Brain pericyte (primary cell): ENCODE data around the gene KRTAP5-8.
"Not testable (repeated sequence)": the region's sequence is repeated elsewhere in the genome, so short reads cannot be mapped to it uniquely, and the experiment has no call there.

ENCODE experiments used
- DNase-seq: peaks from one replicate; pipeline ENCODE4 v3.0.0-alpha.2; 2012; ENCODE audit warnings: low read depth, low spot score

Gene KRTAP5-8

GRCh38 chr11:71574418-71574817 lies 36.6 kb downstream of the KRTAP5-8 start:
- no peak for DNase-seq

- no peak for DNase-seq
Measured at GRCh38 chr11:71575723-71576424, 38.0 kb downstream of the KRTAP5-8 start.

GRCh38 chr11:71576688-71577465 lies 39.1 kb downstream of the KRTAP5-8 start:
- not testable (repeated sequence) for DNase-seq

GRCh38 chr11:71577469-71578004 lies 39.7 kb downstream of the KRTAP5-8 start:
- DNase-seq: no peak

- DNase-seq: not testable (repeated sequence)
Measured at GRCh38 chr11:71579513-71579912, 41.7 kb downstream of the KRTAP5-8 start.

GRCh38 chr11:71580057-71581003 lies 42.5 kb downstream of the KRTAP5-8 start:
- no peak for DNase-seq

GRCh38 chr11:71581826-71582225 lies 44.0 kb downstream of the KRTAP5-8 start:
- DNase-seq: no peak

- DNase-seq: no peak
Measured at GRCh38 chr11:71582309-71582895, 44.6 kb downstream of the KRTAP5-8 start, which contains the start of gene KRTAP5-11. KRTAP5-11 (minus strand) TSS chr11:71582875; CDS start chr11:71582837, 38 bp downstream.

- DNase-seq: not testable (repeated sequence)
Measured at GRCh38 chr11:71582969-71583368, 45.1 kb downstream of the KRTAP5-8 start.

- not testable (repeated sequence) for DNase-seq
Measured at GRCh38 chr11:71585673-71586072, 47.8 kb downstream of the KRTAP5-8 start.

- DNase-seq: not testable (repeated sequence)
Measured at GRCh38 chr11:71588314-71588713, 50.5 kb downstream of the KRTAP5-8 start.
